ENCODE results near the gene ENOX1. TPM values are rescaled to one million over a fixed set of nuclear protein-coding genes. Genes with fewer than 3 reads are reported as not detected.

The ENOX1 gene
- total RNA-seq, 1 donor from 2014 or later: 8.7 TPM

GRCh38 chr13:43368003-43368402 is 418.8 kb downstream of the ENOX1 start:
- peaks cover 2% of the 10 kb centered on the region for H3K27me3 Mint-ChIP-seq (ENCODE audit: unreplicated experiment)
- no peaks in the 10 kb centered on the region for H3K9me3 Mint-ChIP-seq (ENCODE audit: unreplicated experiment)
- H3K4me1 Mint-ChIP-seq (ENCODE audit: low read depth, unreplicated experiment): peaks cover 4% of the 10 kb centered on the region
- no peak overlapping the region for H3K4me3 Mint-ChIP-seq (ENCODE audit: unreplicated experiment)
- no peak for DNase-seq
- H3K27ac Mint-ChIP-seq (ENCODE audit: unreplicated experiment): no peak overlapping the region
- H3K36me3 Mint-ChIP-seq (ENCODE audit: unreplicated experiment): peaks cover 6% of the 10 kb centered on the region
- TF ChIP-seq CTCF (IDR thresholded peaks at IDR 0.05; ENCODE audit: partially characterized antibody, unreplicated experiment): no peak

GRCh38 chr13:43365039-43365344 is 421.8 kb downstream of the ENOX1 start:
- no peak for DNase-seq
- Mint-ChIP-seq H3K9me3 (ENCODE audit: unreplicated experiment) (peaks cover 1% of the 10 kb centered on the region), H3K4me3 (ENCODE audit: unreplicated experiment) (no peak overlapping the region), H3K36me3 (ENCODE audit: unreplicated experiment) (peaks cover 6% of the 10 kb centered on the region), H3K4me1 (ENCODE audit: low read depth, unreplicated experiment) (peaks cover 4% of the 10 kb centered on the region), H3K27ac (ENCODE audit: unreplicated experiment) (no peak overlapping the region), H3K27me3 (ENCODE audit: unreplicated experiment) (peaks cover 2% of the 10 kb centered on the region)
- TF ChIP-seq CTCF (IDR thresholded peaks at IDR 0.05; ENCODE audit: partially characterized antibody, unreplicated experiment): no peak

- H3K4me3 Mint-ChIP-seq (ENCODE audit: unreplicated experiment): no peak overlapping the region
- peaks cover 5% of the 10 kb centered on the region for H3K36me3 Mint-ChIP-seq (ENCODE audit: unreplicated experiment)
- TF ChIP-seq CTCF (IDR thresholded peaks at IDR 0.05; ENCODE audit: partially characterized antibody, unreplicated experiment): no peak
- no peak overlapping the region for H3K27ac Mint-ChIP-seq (ENCODE audit: unreplicated experiment)
- peaks cover 1% of the 10 kb centered on the region for H3K9me3 Mint-ChIP-seq (ENCODE audit: unreplicated experiment)
- H3K27me3 Mint-ChIP-seq (ENCODE audit: unreplicated experiment): peaks cover 2% of the 10 kb centered on the region
- peaks cover 5% of the 10 kb centered on the region for H3K4me1 Mint-ChIP-seq (ENCODE audit: low read depth, unreplicated experiment)
- DNase-seq: no peak
Observed at GRCh38 chr13:43364210-43365038, 422.3 kb downstream of the ENOX1 start.

- peaks cover 1% of the 10 kb centered on the region for H3K9me3 Mint-ChIP-seq (ENCODE audit: unreplicated experiment)
- H3K36me3 Mint-ChIP-seq (ENCODE audit: unreplicated experiment): no peaks in the 10 kb centered on the region
- no peak for DNase-seq
- H3K4me3 Mint-ChIP-seq (ENCODE audit: unreplicated experiment): no peak overlapping the region
- no peak overlapping the region for H3K27ac Mint-ChIP-seq (ENCODE audit: unreplicated experiment)
- TF ChIP-seq CTCF (IDR thresholded peaks at IDR 0.05; ENCODE audit: partially characterized antibody, unreplicated experiment): no peak
- no peaks in the 10 kb centered on the region for H3K27me3 Mint-ChIP-seq (ENCODE audit: unreplicated experiment)
- peaks cover 5% of the 10 kb centered on the region for H3K4me1 Mint-ChIP-seq (ENCODE audit: low read depth, unreplicated experiment)
Observed at GRCh38 chr13:43363156-43363953, 423.4 kb downstream of the ENOX1 start.

GRCh38 chr13:43362556-43362955 is 424.2 kb downstream of the ENOX1 start:
- TF ChIP-seq CTCF (IDR thresholded peaks at IDR 0.05; ENCODE audit: partially characterized antibody, unreplicated experiment): no peak
- DNase-seq: no peak
- Mint-ChIP-seq H3K4me3 (ENCODE audit: unreplicated experiment) (no peak overlapping the region), H3K9me3 (ENCODE audit: unreplicated experiment) (peaks cover 1% of the 10 kb centered on the region), H3K27me3 (ENCODE audit: unreplicated experiment) (no peaks in the 10 kb centered on the region), H3K4me1 (ENCODE audit: low read depth, unreplicated experiment) (peaks cover 7% of the 10 kb centered on the region), H3K27ac (ENCODE audit: unreplicated experiment) (no peak overlapping the region), H3K36me3 (ENCODE audit: unreplicated experiment) (no peaks in the 10 kb centered on the region)
